GM12891 (cell line): ENCODE measurements around the gene PRKCB.
"Not testable (repeated sequence)": the region's sequence is repeated elsewhere in the genome, so short reads cannot be mapped to it uniquely, and the experiment has no call there.

Experiments used
- DNase-seq: peaks from one replicate; pipeline ENCODE4 v3.0.0; 2011; ENCODE audit warnings: low spot score; ENCODE audit not compliant: insufficient read length
- FAIRE-seq: peaks from 2 replicates; lab custom pipeline; 2011; peaks lifted over from hg19 to GRCh38; lab: Jason Lieb, UNC
- PAX5 ChIP-seq: IDR thresholded peaks from 2 replicates; pipeline ENCODE4 v1.6.1; 2011; ENCODE audit warnings: low read length, moderate library complexity, mild to moderate bottlenecking; ENCODE audit not compliant: insufficient read depth, severe bottlenecking
- POLR2A ChIP-seq: IDR thresholded peaks from 2 replicates; pipeline ENCODE4 v1.6.1; 2011; ENCODE audit warnings: low read depth, low read length, control low read depth
- POLR2AphosphoS5 ChIP-seq: IDR thresholded peaks from 2 replicates; pipeline ENCODE4 v1.6.1; 2011; ENCODE audit warnings: low read depth, low read length, control low read depth
- POU2F2 ChIP-seq: IDR thresholded peaks from 2 replicates; pipeline ENCODE4 v1.6.1; 2011; ENCODE audit warnings: low read depth, mild to moderate bottlenecking, control low read depth, low read length, moderate library complexity
- SPI1 ChIP-seq: IDR thresholded peaks from 2 replicates; pipeline ENCODE4 v1.6.1; 2011; ENCODE audit warnings: low read depth, low read length, control low read depth
- TAF1 ChIP-seq: IDR thresholded peaks from 2 replicates; pipeline ENCODE4 v1.6.1; 2011; ENCODE audit warnings: low read depth, low read length, control low read depth

Gene PRKCB

GRCh38 chr16:23931199-23931598, 95.4 kb downstream of the PRKCB start:
- FAIRE-seq: no peak
- no peak for DNase-seq
- no peak for TF ChIP-seq TAF1
- TF ChIP-seq POU2F2: no peak
- no peak for TF ChIP-seq POLR2AphosphoS5
- no peak for TF ChIP-seq PAX5
- TF ChIP-seq SPI1: no peak
- TF ChIP-seq POLR2A: no peak

GRCh38 chr16:23933650-23934049, 97.9 kb downstream of the PRKCB start:
- DNase-seq: not testable (repeated sequence)
- FAIRE-seq: peak; percentile 70

- FAIRE-seq: no peak
- TF ChIP-seq POU2F2: no peak
- no peak for TF ChIP-seq PAX5
- no peak for TF ChIP-seq SPI1
- no peak for TF ChIP-seq POLR2A
- TF ChIP-seq TAF1: no peak
- no peak for TF ChIP-seq POLR2AphosphoS5
- DNase-seq: no peak
Measured at GRCh38 chr16:23934610-23935236, 98.9 kb downstream of the PRKCB start.

GRCh38 chr16:23940111-23940510, 104.3 kb downstream of the PRKCB start:
- DNase-seq: no peak
- FAIRE-seq: no peak
- no peak for TF ChIP-seq POU2F2

- FAIRE-seq: no peak
Measured at GRCh38 chr16:23941025-23941424, 105.2 kb downstream of the PRKCB start.

GRCh38 chr16:23941963-23942564, 106.3 kb downstream of the PRKCB start:
- TF ChIP-seq POLR2A (no peak), SPI1 (no peak), PAX5 (no peak), POU2F2 (no peak), POLR2AphosphoS5 (no peak), TAF1 (no peak)
- DNase-seq: no peak
- peak; percentile 9 for FAIRE-seq

More at GRCh38 chr16:23941025-23941424, 105.2 kb downstream of the PRKCB start:
- TF ChIP-seq TAF1 (no peak), PAX5 (no peak), POU2F2 (no peak), SPI1 (no peak), POLR2A (no peak), POLR2AphosphoS5 (no peak)
- no peak for DNase-seq

- no peak for TF ChIP-seq PAX5
- no peak for TF ChIP-seq POU2F2
- no peak for TF ChIP-seq SPI1
- no peak for TF ChIP-seq TAF1
- TF ChIP-seq POLR2AphosphoS5: no peak
- TF ChIP-seq POLR2A: no peak
- no peak for FAIRE-seq
- no peak for DNase-seq
Measured at GRCh38 chr16:23943604-23944003, 107.8 kb downstream of the PRKCB start.

- FAIRE-seq (peak; percentile 9), DNase-seq (no peak)
- no peak for TF ChIP-seq TAF1
- TF ChIP-seq POLR2AphosphoS5: no peak
- TF ChIP-seq SPI1: no peak
- TF ChIP-seq PAX5: no peak
- no peak for TF ChIP-seq POLR2A
- TF ChIP-seq POU2F2: no peak
Measured at GRCh38 chr16:23944381-23944780, 108.6 kb downstream of the PRKCB start.

- no peak for DNase-seq
- FAIRE-seq: no peak
- no peak for TF ChIP-seq POLR2AphosphoS5
- no peak for TF ChIP-seq POLR2A
- TF ChIP-seq TAF1: no peak
- no peak for TF ChIP-seq POU2F2
- no peak for TF ChIP-seq SPI1
- TF ChIP-seq PAX5: no peak
Measured at GRCh38 chr16:23945243-23945642, 109.5 kb downstream of the PRKCB start.

- FAIRE-seq: no peak
- TF ChIP-seq PAX5: no peak
- no peak for TF ChIP-seq TAF1
- no peak for TF ChIP-seq POU2F2
- no peak for TF ChIP-seq POLR2A
- no peak for TF ChIP-seq SPI1
- TF ChIP-seq POLR2AphosphoS5: no peak
- no peak for DNase-seq
Measured at GRCh38 chr16:23947838-23948237, 112.1 kb downstream of the PRKCB start.

- no peak for DNase-seq
- FAIRE-seq: peak; percentile 72
- TF ChIP-seq TAF1 (no peak), POU2F2 (no peak), PAX5 (no peak), POLR2A (no peak), SPI1 (no peak), POLR2AphosphoS5 (no peak)
Measured at GRCh38 chr16:23948949-23949411, 113.2 kb downstream of the PRKCB start.
